HepG2 (cell line): ENCODE results near the gene PPP4C. TPM values are rescaled to one million over a fixed set of nuclear protein-coding genes. Genes with fewer than 3 reads are reported as not detected.

Experiments
- BCL6 ChIP-seq: IDR thresholded peaks from 2 replicates; pipeline ENCODE4 v1.6.1; 2016; ENCODE audit warnings: missing genetic modification reagents, missing compliant biosample characterization
- DDIT3 ChIP-seq: sonication (generic); formaldehyde crosslinking; IDR thresholded peaks from 2 replicates; pipeline ENCODE4 v1.4.0; 2020; ENCODE audit warnings: mild to moderate bottlenecking, missing genetic modification reagents
- FOXK1 ChIP-seq: sonication (generic); formaldehyde crosslinking; IDR thresholded peaks from 2 replicates; pipeline ENCODE4 v1.4.0; 2020; ENCODE audit warnings: low read depth, missing genetic modification reagents, borderline replicate concordance
- GPN1 ChIP-seq: sonication (generic); formaldehyde crosslinking; IDR thresholded peaks from 2 replicates; pipeline ENCODE4 v1.5.1; 2020; ENCODE audit warnings: missing genetic modification reagents, borderline replicate concordance
- HIVEP1 ChIP-seq: sonication (generic); formaldehyde crosslinking; IDR thresholded peaks from 2 replicates; pipeline ENCODE4 v1.4.0; 2020; ENCODE audit warnings: mild to moderate bottlenecking, missing genetic modification reagents
- MYC ChIP-seq: sonication (generic); formaldehyde crosslinking; IDR thresholded peaks from 2 replicates; pipeline ENCODE4 v1.9.0; 2021; ENCODE audit warnings: missing genetic modification reagents, borderline replicate concordance
- PHF20 ChIP-seq: sonication (generic); formaldehyde crosslinking; IDR thresholded peaks from 2 replicates; pipeline ENCODE4 v1.5.0; 2020; ENCODE audit warnings: mild to moderate bottlenecking, missing genetic modification reagents
- PRDM15 ChIP-seq: sonication (generic); formaldehyde crosslinking; IDR thresholded peaks from 2 replicates; pipeline ENCODE4 v1.4.0; 2020; ENCODE audit warnings: missing genetic modification reagents
- PRPF4 ChIP-seq: fragments of 200-400 bp; formaldehyde crosslinking; IDR thresholded peaks from 2 replicates; pipeline ENCODE4 v1.6.1; 2016; ENCODE audit warnings: low read length, low read depth; ENCODE audit not compliant: poor library complexity, severe bottlenecking
- TAF1 ChIP-seq: sonication (generic); formaldehyde crosslinking; IDR thresholded peaks from 2 replicates; pipeline ENCODE4 v1.4.0; 2020; ENCODE audit warnings: missing genetic modification reagents
- TEAD2 ChIP-seq: sonication (generic); formaldehyde crosslinking; IDR thresholded peaks from 2 replicates; pipeline ENCODE4 v1.9.0; 2021; ENCODE audit warnings: missing genetic modification reagents
- ZNF446 ChIP-seq: sonication (generic); formaldehyde crosslinking; IDR thresholded peaks from 2 replicates; pipeline ENCODE4 v1.5.0; 2020; ENCODE audit warnings: mild to moderate bottlenecking, missing genetic modification reagents
- ZNF460 ChIP-seq: sonication (generic); formaldehyde crosslinking; IDR thresholded peaks from 2 replicates; pipeline ENCODE4 v1.5.1; 2020; ENCODE audit warnings: missing genetic modification reagents, mild to moderate bottlenecking, borderline replicate concordance
- ZNF572 ChIP-seq: sonication (generic); formaldehyde crosslinking; IDR thresholded peaks from 2 replicates; pipeline ENCODE4 v1.5.1; 2020; ENCODE audit warnings: mild to moderate bottlenecking, missing genetic modification reagents
- ZNF7 ChIP-seq: IDR thresholded peaks from 2 replicates; pipeline ENCODE4 v1.6.1; 2016; ENCODE audit warnings: missing biosample characterization, missing genetic modification reagents
- ZNF720 ChIP-seq: sonication (generic); formaldehyde crosslinking; IDR thresholded peaks from 2 replicates; pipeline ENCODE4 v1.4.0; 2020; ENCODE audit warnings: missing genetic modification reagents
- ZSCAN29 ChIP-seq: sonication (generic); formaldehyde crosslinking; conservative IDR thresholded peaks from 2 replicates; pipeline ENCODE4 v1.4.0; 2020; ENCODE audit warnings: mild to moderate bottlenecking, missing genetic modification reagents
- polyA plus RNA-seq, 8 experiments: library from polyadenylated mRNA; depleted of rRNA in 3 of 8; stranded (reverse) in 7 of 8; unstranded in 1 of 8; fragments of >200 nt; fragmentation: Illumina TruSeq in 4 of 8; extraction: Trizol in 4 of 8; gene quantifications; 2 replicates each; pipeline versions ENCODE4 v1.2.1 to v1.2.3, GENCODE V29; 2011 to 2016; ENCODE audit warnings: low read depth in 4 of 8, missing spikeins in 1 of 8, mixed read lengths in 1 of 8; ENCODE audit not compliant: insufficient read depth in 1 of 8
- total RNA-seq, 5 experiments: library from RNA; depleted of rRNA; stranded (reverse); fragments of >200 nt; fragmentation: Illumina TruSeq; extraction: Trizol; gene quantifications; 2 replicates each; pipeline ENCODE4 v1.2.3, GENCODE V29; 2016; ENCODE audit warnings: low read depth in 1 of 5
- TF ChIP-seq, protein P1 (sequence below): conservative IDR thresholded peaks from 2 replicates; pipeline ENCODE4 v1.6.1; 2018; ENCODE audit warnings: missing genetic modification reagents
- TF ChIP-seq, protein P2 (sequence below): sonication (generic); formaldehyde crosslinking; IDR thresholded peaks from 2 replicates; pipeline ENCODE4 v1.4.0; 2020; ENCODE audit warnings: mild to moderate bottlenecking, missing genetic modification reagents

Gene PPP4C
- total and polyA plus RNA-seq, 2 of the 13 experiments (the other 11 are each of a cell fraction or from before 2014, with no cell fraction given) = 176 to 220 TPM

GRCh38 chr16:30065102-30065942 is 10.5 kb upstream of the PPP4C start, which contains the start of gene ALDOA (continued):
- TF ChIP-seq, protein P1, sequence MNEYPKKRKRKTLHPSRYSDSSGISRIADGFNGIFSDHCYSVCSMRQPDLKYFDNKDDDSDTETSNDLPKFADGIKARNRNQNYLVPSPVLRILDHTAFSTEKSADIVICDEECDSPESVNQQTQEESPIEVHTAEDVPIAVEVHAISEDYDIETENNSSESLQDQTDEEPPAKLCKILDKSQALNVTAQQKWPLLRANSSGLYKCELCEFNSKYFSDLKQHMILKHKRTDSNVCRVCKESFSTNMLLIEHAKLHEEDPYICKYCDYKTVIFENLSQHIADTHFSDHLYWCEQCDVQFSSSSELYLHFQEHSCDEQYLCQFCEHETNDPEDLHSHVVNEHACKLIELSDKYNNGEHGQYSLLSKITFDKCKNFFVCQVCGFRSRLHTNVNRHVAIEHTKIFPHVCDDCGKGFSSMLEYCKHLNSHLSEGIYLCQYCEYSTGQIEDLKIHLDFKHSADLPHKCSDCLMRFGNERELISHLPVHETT (CRISPR knock-in tag) = peak; percentile 85
- TF ChIP-seq DDIT3 (CRISPR knock-in tag) (no peak), MYC (CRISPR knock-in tag) (peak; percentile 91), ZSCAN29 (CRISPR knock-in tag) (peak; percentile 94), ZNF446 (CRISPR knock-in tag) (peak; percentile 99), PRPF4 (no peak), ZNF720 (CRISPR knock-in tag) (0 out of 2 replicates have a peak, but pooled peaks have one; percentile 39), TAF1 (CRISPR knock-in tag) (peak; percentile 92), TEAD2 (no peak; the same call in none of the 2 replicates), HIVEP1 (CRISPR knock-in tag) (peak; percentile 94; the same call in 1 of the 2 replicates), ZNF572 (CRISPR knock-in tag) (peak; percentile 100), FOXK1 (CRISPR knock-in tag) (peak; percentile 81), BCL6 (CRISPR knock-in tag) (peak; percentile 67; the same call in 1 of the 2 replicates), ZNF460 (peak; percentile 75; the same call in 1 of the 2 replicates), PHF20 (CRISPR knock-in tag) (peak; percentile 83), PRDM15 (CRISPR knock-in tag) (no peak; the same call in 1 of the 2 replicates), GPN1 (CRISPR knock-in tag) (peak; percentile 71; the same call in 1 of the 2 replicates), ZNF7 (peak; percentile 27; the same call in 1 of the 2 replicates)
- TF ChIP-seq, protein P2, sequence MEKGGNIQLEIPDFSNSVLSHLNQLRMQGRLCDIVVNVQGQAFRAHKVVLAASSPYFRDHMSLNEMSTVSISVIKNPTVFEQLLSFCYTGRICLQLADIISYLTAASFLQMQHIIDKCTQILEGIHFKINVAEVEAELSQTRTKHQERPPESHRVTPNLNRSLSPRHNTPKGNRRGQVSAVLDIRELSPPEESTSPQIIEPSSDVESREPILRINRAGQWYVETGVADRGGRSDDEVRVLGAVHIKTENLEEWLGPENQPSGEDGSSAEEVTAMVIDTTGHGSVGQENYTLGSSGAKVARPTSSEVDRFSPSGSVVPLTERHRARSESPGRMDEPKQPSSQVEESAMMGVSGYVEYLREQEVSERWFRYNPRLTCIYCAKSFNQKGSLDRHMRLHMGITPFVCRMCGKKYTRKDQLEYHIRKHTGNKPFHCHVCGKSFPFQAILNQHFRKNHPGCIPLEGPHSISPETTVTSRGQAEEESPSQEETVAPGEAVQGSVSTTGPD (CRISPR knock-in tag) = peak; percentile 70; the same call in 1 of the 2 replicates
